ENCODE data around the gene ST6GALNAC3.
"Not testable (repeated sequence)": the region's sequence is repeated elsewhere in the genome, so short reads cannot be mapped to it uniquely, and the experiment has no call there.

ST6GALNAC3 gene

GRCh38 chr1:76341816-76342215 is 267.3 kb downstream of the ST6GALNAC3 start:
- not testable (repeated sequence) for DNase-seq (ENCODE audit: low read depth)

- no peak for DNase-seq (ENCODE audit: low read depth)
Observed at GRCh38 chr1:76343356-76343755, 268.8 kb downstream of the ST6GALNAC3 start.

GRCh38 chr1:76351655-76352054 is 277.1 kb downstream of the ST6GALNAC3 start:
- DNase-seq (ENCODE audit: low read depth), result no peak

- no peak for DNase-seq (ENCODE audit: low read depth)
Observed at GRCh38 chr1:76352741-76353435, 278.3 kb downstream of the ST6GALNAC3 start.

GRCh38 chr1:76354236-76354635 is 279.7 kb downstream of the ST6GALNAC3 start:
- no peak for DNase-seq (ENCODE audit: low read depth)

- no peak for DNase-seq (ENCODE audit: low read depth)
Observed at GRCh38 chr1:76366726-76367125, 292.2 kb downstream of the ST6GALNAC3 start.

- no peak for DNase-seq (ENCODE audit: low read depth)
Observed at GRCh38 chr1:76371941-76372340, 297.4 kb downstream of the ST6GALNAC3 start.

- DNase-seq (ENCODE audit: low read depth), result no peak
Observed at GRCh38 chr1:76374086-76374485, 299.5 kb downstream of the ST6GALNAC3 start.

GRCh38 chr1:76377247-76377646 is 302.7 kb downstream of the ST6GALNAC3 start:
- no peak for DNase-seq (ENCODE audit: low read depth)

- DNase-seq (ENCODE audit: low read depth), result no peak
Observed at GRCh38 chr1:76379506-76379905, 305.0 kb downstream of the ST6GALNAC3 start.

GRCh38 chr1:76381450-76382097 is 307.0 kb downstream of the ST6GALNAC3 start:
- no peak for DNase-seq (ENCODE audit: low read depth)

GRCh38 chr1:76388261-76388660 is 313.7 kb downstream of the ST6GALNAC3 start:
- DNase-seq (ENCODE audit: low read depth), result no peak

GRCh38 chr1:76390456-76390855 is 315.9 kb downstream of the ST6GALNAC3 start:
- DNase-seq (ENCODE audit: low read depth), result no peak

GRCh38 chr1:76395059-76395458 is 320.5 kb downstream of the ST6GALNAC3 start:
- DNase-seq (ENCODE audit: low read depth), result no peak

- DNase-seq (ENCODE audit: low read depth), result no peak
Observed at GRCh38 chr1:76402128-76402527, 327.6 kb downstream of the ST6GALNAC3 start.

GRCh38 chr1:76408303-76408702 is 333.8 kb downstream of the ST6GALNAC3 start:
- no peak for DNase-seq (ENCODE audit: low read depth)

- DNase-seq (ENCODE audit: low read depth), result no peak
Observed at GRCh38 chr1:76410499-76410898, 336.0 kb downstream of the ST6GALNAC3 start.

- no peak for DNase-seq (ENCODE audit: low read depth)
Observed at GRCh38 chr1:76418531-76418930, 344.0 kb downstream of the ST6GALNAC3 start.

GRCh38 chr1:76419603-76420002 is 345.1 kb downstream of the ST6GALNAC3 start:
- no peak for DNase-seq (ENCODE audit: low read depth)

GRCh38 chr1:76425201-76426145 is 350.9 kb downstream of the ST6GALNAC3 start:
- DNase-seq (ENCODE audit: low read depth), result no peak

GRCh38 chr1:76426606-76427005 is 352.1 kb downstream of the ST6GALNAC3 start:
- DNase-seq (ENCODE audit: low read depth), result no peak

- no peak for DNase-seq (ENCODE audit: low read depth)
Observed at GRCh38 chr1:76428028-76428427, 353.5 kb downstream of the ST6GALNAC3 start.

- no peak for DNase-seq (ENCODE audit: low read depth)
Observed at GRCh38 chr1:76430531-76430930, 356.0 kb downstream of the ST6GALNAC3 start.

Measured in activated T-cell treated with anti-CD3 and anti-CD28 coated beads for 48 hours (primary cell).